ENCODE measurements around the gene ARL13B.
"Not testable (repeated sequence)": the region's sequence is repeated elsewhere in the genome, so short reads cannot be mapped to it uniquely, and the experiment has no call there.

The ARL13B gene

GRCh38 chr3:94063496-94064119 is 83.7 kb downstream of the ARL13B start:
- no peak for DNase-seq (ENCODE audit: low spot score)

GRCh38 chr3:94064243-94064860 is 84.4 kb downstream of the ARL13B start:
- DNase-seq (ENCODE audit: low spot score): no peak

- DNase-seq (ENCODE audit: low spot score): no peak
Observed at GRCh38 chr3:94065122-94065521, 85.2 kb downstream of the ARL13B start.

- no peak for DNase-seq (ENCODE audit: low spot score)
Observed at GRCh38 chr3:94065819-94066480, 86.0 kb downstream of the ARL13B start.

GRCh38 chr3:94066506-94067500 is 86.8 kb downstream of the ARL13B start:
- DNase-seq (ENCODE audit: low spot score): no peak

GRCh38 chr3:94069194-94069813 is 89.3 kb downstream of the ARL13B start:
- peak; percentile 13 for DNase-seq (ENCODE audit: low spot score)

GRCh38 chr3:94070341-94070911 is 90.5 kb downstream of the ARL13B start:
- no peak for DNase-seq (ENCODE audit: low spot score)

GRCh38 chr3:94071713-94072284 is 91.8 kb downstream of the ARL13B start:
- no peak for DNase-seq (ENCODE audit: low spot score)

GRCh38 chr3:94076055-94076454 is 96.1 kb downstream of the ARL13B start:
- no peak for DNase-seq (ENCODE audit: low spot score)

GRCh38 chr3:94080552-94080951 is 100.6 kb downstream of the ARL13B start:
- not testable (repeated sequence) for DNase-seq (ENCODE audit: low spot score)

- peak; percentile 12 for DNase-seq (ENCODE audit: low spot score)
Observed at GRCh38 chr3:94081884-94082283, 101.9 kb downstream of the ARL13B start.

GRCh38 chr3:94082391-94082937 is 102.5 kb downstream of the ARL13B start:
- DNase-seq (ENCODE audit: low spot score): no peak

- no peak for DNase-seq (ENCODE audit: low spot score)
Observed at GRCh38 chr3:94083261-94083660, 103.3 kb downstream of the ARL13B start.

- no peak for DNase-seq (ENCODE audit: low spot score)
Observed at GRCh38 chr3:94089126-94089525, 109.2 kb downstream of the ARL13B start.

GRCh38 chr3:94092086-94092485 is 112.1 kb downstream of the ARL13B start:
- DNase-seq (ENCODE audit: low spot score): no peak

- no peak for DNase-seq (ENCODE audit: low spot score)
Observed at GRCh38 chr3:94093151-94093550, 113.2 kb downstream of the ARL13B start.

GRCh38 chr3:94095111-94095510 is 115.2 kb downstream of the ARL13B start:
- no peak for DNase-seq (ENCODE audit: low spot score)

- DNase-seq (ENCODE audit: low spot score): no peak
Observed at GRCh38 chr3:94098452-94098851, 118.5 kb downstream of the ARL13B start.

GRCh38 chr3:94099311-94099710 is 119.4 kb downstream of the ARL13B start:
- no peak for DNase-seq (ENCODE audit: low spot score)

- DNase-seq (ENCODE audit: low spot score): no peak
Observed at GRCh38 chr3:94101860-94102259, 121.9 kb downstream of the ARL13B start.

Data from SW480 (cell line).